Stimulated activated CD4-positive, alpha-beta T cell treated with anti-CD3 and anti-CD28 coated beads, Interleukin-15, amount 100 ng/mL, for 48 hours (primary cell): ENCODE data around the gene CCDC106.
A peak's percentile ranks its signal among the peaks of the same experiment; 100 is the strongest.

Experiments used
- DNase-seq, 2 donors: peaks; one replicate each; pipeline ENCODE4 v3.0.0-alpha.2; 2020; ENCODE audit warnings: low read depth in 2 of 2

Gene CCDC106

DNA sequence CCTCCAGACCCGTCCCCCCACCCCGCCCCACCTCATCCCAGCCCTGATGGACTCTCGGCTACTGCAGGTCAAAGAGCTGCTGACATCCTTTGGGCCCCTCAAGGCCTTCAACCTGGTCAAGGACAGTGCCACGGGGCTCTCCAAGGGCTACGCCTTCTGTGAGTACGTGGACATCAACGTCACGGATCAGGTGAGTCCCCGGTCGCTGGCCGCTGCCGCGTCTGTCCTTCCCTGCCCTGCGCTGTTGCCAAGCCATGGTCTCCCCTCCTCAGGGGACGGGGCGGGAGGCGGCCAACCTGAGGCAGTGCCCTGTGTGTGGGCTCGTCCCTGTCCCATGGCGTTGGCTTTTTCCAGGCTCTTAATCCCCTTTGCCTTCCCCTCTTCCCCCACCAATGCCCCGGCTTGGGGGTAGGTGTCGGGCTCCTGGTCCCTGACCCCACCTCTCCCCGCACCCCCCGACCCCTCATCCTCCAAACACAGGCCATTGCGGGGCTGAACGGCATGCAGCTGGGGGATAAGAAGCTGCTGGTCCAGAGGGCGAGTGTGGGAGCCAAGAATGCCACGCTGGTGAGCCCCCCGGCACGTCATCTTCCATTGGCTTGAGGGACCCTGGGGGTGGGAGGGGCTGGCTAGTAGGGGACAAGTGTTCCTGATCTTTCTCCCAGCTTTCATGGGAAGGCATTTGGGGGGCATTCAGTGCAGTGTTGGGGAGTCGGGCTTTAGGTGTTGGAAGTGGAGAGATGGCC, 20.8 kb downstream of the CCDC106 start:
- no peak for DNase-seq

DNA sequence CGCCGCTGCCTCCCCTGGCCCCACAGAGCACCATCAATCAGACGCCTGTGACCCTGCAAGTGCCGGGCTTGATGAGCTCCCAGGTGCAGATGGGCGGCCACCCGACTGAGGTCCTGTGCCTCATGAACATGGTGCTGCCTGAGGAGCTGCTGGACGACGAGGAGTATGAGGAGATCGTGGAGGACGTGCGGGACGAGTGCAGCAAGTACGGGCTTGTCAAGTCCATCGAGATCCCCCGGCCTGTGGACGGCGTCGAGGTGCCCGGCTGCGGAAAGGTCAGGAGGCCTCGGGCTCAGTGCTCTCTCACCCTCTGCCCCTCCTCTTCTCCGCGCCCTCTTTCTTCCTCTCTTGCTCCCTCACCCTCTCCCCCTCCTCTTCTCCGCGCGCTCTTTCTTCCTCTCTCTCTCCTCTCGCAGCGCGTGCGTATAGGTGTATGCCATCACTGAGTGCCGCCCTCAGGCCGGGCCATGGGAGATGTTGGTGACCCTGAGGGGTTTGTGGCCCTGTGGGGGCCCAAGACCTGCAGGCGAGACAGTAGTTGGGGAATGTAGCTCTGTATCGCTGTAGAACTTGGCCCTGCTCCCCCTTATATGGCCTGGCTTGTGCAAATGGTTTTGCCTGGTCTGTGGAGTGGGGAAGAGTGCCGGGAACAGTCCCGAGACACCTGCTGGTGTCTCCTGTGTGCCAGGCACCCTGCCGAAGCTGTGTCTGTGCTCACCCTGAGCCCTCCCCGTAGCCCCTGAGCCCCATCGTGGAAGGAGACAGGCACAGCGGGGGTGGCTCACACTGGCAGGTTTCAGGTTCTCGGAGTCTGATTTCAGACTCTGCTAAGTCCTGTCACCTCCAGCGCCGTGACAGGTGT, 21.6 kb downstream of the CCDC106 start:
- DNase-seq: no peak

DNA sequence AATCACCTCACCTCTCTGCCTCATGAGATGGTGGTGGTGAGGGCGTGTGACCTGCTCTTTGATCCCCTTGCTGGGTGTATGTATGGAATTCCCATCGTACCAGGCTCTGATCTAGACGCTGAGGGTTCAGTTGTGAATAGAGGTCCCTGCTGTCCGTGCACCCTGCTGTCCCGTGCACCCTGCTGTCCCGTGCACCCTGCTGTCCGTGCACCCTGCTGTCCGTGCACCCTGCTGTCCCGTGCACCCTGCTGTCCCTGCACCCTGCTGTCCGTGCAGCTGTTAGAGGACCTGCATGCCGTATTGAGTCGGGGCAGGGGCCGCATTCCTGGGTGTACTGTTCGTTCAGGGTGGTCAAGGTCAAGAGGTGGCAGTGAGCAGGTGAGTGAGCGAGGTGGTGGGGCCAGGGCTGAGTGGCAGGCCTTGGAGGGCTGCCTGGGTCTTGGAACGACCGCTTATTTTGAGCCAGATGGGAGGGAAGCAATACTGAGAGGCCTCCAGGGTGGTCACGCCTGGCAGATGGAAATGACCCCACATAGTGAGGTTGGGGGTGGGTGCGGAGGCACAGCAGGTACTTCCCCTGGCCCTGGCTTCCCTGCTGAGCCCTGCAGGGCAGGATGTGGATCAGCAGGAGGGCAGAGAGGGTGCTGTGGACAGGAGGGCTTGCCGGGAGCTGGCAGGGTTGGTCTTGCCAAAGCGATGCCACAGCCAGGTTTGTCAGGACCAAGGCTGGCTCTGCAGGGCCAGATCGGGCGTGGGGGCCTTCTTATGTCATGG, 22.5 kb downstream of the CCDC106 start:
- no peak for DNase-seq

DNA sequence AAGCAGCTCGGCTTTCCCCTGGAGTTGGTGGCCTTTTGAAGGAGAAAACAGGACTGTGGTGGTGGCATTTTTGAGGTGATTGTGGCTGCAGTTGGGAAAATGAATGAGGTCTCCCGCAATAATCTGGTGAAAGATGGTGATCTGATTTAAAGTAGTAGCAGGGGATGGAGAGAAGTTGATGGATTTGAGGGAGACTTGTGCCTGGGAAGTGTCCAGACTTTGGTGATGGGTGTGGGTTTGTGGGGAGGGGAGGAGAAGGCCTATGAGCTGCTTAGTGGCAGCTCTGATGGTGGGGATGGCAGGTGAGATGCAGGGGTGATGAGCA, 23.0 kb downstream of the CCDC106 start:
- DNase-seq: no peak

DNA sequence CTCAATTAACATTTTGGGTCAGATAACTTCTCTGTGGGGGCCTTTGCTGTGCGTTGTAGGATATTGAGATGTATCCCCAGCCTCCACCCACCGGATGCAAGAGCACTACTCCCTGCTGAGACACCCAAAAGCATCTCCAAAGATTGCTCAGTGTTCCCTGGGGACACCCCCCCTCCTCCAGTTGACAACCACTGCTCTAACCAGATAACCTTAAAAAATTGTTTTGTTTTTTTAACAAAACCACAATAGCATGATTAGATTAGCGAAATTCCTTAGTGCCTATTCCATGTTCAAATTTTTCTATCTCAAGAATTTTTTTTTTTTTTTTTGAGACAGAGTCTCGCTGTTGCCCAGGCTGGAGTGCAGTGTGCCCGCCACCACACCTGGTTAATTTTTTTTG, 24.4 kb downstream of the CCDC106 start:
- DNase-seq: no peak

DNA sequence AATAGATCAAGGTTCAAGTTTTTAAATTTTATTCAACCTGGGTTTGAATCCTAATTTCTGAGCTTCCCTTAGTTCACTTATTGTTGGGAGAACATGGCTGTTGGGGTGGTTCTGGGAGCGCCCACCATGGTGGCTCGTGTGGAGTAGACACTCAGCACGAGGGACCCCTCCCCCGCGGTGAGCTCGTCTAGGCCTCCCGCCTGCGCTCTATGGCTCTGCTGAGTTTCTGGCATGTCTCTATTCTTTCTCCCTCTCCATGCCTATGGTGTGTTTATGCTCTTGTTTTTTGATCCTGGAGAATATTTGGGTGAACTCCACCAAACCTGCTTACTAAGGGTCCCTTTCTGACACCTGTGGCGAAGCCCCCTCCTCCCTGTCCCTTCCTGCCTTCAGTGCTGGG, 25.5 kb downstream of the CCDC106 start:
- no peak for DNase-seq

DNA sequence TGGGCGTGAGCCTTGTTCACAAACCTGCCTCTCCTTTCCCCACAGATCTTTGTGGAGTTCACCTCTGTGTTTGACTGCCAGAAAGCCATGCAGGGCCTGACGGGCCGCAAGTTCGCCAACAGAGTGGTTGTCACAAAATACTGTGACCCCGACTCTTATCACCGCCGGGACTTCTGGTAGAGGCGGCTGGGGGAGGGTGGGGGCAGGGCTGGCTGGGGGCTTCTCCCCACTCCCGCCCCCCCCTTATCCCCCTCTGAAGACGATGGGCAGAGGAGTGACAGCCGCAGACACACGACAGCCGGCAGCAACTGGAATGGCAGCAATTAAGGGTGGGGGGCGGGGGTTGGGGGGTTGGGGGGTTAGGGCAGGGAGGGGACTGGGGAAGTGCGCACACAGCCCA, 25.9 kb downstream of the CCDC106 start:
- DNase-seq: no peak

DNA sequence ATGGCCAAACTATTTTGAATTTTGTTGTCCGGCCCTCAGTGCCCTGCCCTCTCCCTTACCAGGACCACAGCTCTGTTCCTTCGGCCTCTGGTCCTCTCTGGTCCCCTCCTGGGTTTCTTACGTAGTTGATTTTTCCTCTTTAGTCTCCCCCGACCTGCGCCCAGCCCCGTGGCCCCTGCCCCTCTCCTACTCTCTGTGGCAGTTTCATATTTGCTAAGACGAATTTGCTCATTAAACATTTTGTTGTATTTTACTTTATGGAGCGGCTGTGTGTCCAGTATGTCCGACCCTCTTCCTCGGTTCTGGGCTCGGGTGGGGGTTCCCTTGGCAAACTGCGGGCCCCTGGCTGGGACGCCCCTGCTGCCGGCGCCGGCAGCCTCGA, 26.4 kb downstream of the CCDC106 start:
- no peak for DNase-seq

DNA sequence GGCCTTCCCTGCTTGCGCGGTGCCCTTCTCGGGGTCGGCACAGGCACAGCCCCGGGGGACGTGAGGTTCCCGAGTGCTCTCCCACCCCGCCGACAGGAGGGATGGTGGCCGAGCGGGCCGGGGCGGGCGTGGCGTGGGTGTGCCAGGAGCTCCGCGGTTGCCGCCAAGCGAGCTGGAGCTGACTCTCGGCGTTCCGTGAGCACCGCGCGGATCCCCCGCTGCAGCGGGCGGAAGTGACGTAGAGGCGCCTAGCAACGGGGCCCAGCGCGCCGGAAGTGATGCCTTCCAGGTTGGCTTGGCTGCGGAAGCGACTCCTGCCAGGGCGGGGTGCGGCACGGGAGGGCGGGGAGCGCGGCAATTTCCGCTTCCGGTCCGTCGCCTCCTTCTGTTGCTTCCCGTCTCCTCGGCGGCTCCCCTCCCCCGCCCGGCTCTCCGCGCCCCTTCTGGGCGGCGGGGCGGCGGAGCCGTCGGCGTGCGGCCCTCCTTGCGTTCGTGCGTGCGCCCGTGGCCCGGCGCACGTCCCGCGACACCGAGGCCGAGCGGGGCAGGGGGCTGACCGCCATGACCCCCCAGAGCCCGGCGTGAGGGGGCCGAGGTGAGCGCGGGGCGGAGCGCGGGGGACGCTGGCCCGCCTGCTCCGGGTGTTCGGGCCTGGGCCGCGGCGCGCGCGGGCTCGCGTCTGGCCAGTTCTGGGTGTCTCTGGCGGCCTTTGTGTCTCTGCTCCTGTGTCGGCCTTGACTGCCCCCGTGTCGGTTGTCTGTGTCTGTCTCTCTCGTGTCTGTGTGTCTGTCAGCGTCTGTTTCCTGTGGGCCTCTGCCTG, 27.0 kb downstream of the CCDC106 start, which contains the start of gene EPN1:
Gene EPN1 (plus strand): TSS at position 386 of the 820 bp plus-strand sequence. CDS start 3,402 bp downstream, outside the sequence.
- peak; percentile 97 for DNase-seq

DNA sequence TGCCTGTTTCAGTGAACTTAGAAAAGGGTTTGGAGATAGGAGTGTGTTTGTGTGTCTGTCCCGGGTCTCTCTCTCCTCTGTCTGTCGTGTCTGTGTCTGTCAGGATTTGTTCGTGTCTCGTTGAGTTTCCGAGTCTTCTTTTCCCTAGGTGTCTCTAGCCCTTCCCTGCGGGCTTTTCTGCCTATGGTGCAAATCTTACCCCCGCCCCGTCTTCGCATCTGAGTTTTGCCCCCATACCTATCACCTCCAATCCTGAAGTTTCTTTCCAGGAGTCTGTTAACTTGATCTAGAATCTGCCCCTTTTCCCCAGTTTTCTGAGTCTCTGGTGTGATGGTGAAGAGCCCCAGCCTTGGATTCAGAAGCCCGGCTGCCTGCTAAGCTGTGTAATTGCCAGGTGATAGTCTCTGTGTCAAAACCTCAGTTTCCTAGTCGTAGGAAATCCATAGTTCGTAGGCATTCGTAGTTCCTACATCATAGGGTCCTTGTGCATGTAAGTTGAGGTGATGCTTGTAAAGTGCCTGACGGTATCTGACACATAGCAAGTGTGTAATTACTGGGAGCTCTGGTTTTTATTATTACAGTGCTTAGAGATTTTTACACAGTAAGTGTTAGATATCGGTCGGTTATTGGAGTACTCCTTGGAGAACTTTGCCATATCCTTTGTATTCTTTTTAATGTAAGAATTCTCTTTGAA, 27.8 kb downstream of the CCDC106 start:
- no peak for DNase-seq

DNA sequence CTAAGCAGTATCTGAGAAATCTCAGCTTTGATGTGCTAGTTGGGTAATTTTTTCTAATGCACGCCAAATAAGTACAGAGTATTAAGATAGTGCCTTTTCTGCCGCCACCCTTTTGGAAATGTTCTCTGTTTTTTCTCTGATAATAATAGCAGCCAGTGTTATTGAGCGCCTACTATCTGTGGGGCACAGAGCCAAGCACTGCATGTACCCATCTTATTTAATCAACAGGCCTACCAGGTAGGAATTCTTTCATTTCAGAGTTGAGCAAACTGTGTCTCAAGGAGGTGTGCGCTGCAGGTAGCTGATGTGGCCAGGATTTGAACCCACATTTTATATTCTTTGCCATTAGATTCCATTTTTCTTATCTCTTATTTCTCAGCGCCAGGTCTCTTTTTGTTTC, 28.4 kb downstream of the CCDC106 start:
- DNase-seq: no peak

DNA sequence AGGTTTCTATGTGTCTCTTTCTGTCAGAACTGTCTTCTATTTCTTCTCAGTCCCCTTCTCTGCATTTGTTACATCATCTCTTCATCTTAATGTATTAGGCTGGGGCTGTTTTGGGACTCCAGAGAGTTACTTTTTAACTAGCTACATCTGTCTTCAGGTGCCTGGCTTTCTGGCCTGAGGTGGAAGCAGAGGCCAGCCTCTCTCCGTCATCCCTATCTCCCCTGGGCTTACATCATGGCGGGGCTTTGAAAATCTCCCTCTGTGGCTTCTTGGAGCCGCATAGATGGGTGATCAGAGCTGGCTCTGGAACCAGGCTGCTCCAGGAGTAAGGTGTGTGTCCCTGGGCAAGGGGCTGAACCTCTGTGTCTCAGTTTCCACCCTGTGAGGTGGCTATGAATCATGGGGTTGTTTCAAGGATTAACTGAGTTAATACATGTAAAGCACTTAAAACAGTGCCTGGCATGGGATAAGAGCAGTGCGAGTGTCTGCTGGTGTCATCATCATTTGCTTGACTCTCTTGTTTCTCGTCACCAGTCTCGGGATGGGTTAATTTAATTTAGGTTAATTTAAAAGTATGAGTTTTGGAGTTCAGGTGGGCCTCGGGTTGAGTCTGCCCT, 29.0 kb downstream of the CCDC106 start:
- DNase-seq: no peak

DNA sequence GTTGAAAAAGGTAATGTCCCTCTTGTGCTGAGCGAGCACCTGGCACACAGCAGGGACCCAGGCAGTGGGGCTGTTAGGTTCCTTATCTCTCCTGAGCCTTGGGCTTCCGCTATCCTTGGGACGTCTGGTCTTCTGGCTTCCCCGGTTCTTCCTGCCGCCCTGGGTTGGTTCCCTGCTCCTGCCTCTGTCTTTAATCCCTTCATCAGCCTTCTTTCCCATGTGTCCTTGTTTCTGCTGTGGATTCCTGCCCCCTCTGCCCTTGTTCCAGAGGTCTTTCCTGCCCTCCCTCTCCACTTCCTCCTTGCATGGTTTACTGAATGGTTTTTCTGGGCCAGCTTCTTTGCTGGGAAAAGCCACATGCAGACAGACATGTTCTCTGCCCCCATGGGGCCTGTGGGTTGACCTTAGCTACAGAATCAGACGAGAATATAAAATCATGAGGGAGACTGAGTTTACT, 29.6 kb downstream of the CCDC106 start:
- DNase-seq: no peak

DNA sequence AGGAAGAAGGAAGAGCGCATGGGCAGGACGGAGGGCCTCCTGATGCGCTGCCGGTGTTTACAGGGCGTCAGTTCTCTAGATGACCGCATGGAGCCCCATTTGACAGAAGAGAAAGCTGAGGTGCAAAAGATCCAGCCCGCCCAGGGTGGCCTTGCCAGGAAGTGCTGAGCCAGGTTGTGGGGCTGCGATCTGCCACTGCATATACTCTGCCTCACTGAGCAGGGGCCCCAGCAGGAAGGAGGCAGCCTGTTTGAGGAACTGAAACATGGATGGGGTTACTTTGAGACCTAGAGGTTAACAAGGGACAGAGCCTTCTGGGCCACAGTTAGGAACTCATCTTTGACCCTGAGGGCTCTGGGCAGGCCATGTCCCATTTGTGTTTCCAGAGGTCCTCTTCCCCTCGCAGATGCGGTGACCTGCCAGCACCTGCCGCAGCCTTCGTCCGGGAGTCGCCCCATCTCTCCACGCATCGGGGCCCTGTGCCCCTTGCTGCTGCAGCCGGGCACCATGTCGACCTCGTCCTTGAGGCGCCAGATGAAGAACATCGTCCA, 30.2 kb downstream of the CCDC106 start:
- DNase-seq: no peak

DNA sequence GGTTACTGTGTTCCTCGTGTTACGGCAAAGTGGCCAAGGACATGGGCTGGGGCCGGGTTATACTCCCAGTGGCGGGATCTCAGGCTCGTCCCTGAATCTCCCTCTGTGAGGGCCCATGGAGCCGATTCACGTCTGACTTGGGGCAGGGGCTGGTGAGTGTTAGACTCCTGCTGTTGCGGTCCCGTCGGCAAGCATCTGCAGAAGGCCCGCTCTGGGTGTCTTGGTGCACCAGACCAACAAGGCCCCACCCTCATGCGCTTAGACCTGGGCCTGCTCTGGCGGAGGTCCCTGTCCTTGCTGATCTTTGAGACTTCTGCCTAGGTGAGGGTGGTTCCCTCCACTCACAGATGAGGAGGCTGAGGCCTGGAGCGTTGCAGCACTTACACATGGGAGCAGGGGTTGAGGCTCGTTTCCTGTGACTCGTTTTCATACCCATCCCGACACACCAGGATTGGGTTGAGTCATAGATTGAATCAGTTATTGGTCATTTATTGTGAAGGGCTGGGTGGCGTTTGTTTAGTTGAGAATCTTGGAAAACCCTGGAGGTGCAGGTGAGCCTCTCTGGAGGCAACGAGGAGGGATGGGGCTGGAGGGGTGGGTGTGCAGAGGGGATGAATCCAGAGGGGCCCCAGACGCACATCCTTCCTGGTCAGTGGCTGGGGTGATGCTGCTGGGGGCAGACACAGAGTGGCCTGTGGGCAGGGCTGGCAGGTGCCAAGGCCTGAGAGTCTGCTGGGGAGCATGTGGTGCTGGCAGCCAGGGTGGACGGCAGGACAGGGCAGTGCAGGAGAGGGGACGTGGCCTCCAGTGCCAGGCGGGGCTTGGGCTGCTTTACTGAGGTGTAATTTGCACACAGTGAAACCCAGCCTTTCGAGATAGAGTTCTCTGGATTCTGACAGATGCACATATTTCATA, 31.6 kb downstream of the CCDC106 start:
- no peak for DNase-seq

DNA sequence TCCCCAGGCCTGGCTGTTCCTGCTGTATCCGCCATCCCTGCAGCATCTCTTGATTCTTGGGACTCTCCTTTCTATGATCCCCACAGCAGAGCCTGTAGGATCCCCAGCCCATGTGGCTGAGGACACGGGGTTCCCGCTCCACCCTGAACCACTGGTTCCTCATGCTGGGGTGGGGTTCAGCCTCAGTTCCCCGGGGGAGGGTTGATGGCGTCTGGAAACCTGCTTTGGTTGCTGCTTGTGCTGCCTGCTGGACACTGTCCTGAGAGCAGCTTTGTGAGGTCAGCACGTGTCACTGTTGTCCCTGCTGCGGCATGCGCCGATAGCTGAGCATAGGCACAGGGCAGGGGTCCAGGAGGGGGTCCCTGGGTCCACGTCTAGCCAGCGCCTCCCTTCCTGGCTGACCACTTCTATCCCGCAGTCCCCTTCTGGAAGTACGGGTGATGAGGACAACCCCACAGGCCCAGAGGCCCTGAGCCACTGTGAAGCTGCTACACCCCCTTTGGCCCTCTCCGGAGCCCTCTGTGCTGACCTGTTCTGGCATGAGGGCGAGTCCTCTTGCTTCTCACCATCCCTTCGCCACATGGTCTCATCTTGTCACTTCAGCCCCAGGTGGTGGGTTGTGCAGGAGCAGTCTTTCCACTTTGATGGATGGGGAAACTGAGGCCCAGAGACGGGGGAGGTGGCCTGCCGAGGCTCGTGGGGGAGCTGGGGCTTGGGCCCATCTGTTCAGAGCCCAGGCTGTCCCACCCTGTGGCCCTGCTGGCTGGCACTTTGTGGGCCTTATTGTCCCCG, 32.5 kb downstream of the CCDC106 start:
- no peak for DNase-seq

DNA sequence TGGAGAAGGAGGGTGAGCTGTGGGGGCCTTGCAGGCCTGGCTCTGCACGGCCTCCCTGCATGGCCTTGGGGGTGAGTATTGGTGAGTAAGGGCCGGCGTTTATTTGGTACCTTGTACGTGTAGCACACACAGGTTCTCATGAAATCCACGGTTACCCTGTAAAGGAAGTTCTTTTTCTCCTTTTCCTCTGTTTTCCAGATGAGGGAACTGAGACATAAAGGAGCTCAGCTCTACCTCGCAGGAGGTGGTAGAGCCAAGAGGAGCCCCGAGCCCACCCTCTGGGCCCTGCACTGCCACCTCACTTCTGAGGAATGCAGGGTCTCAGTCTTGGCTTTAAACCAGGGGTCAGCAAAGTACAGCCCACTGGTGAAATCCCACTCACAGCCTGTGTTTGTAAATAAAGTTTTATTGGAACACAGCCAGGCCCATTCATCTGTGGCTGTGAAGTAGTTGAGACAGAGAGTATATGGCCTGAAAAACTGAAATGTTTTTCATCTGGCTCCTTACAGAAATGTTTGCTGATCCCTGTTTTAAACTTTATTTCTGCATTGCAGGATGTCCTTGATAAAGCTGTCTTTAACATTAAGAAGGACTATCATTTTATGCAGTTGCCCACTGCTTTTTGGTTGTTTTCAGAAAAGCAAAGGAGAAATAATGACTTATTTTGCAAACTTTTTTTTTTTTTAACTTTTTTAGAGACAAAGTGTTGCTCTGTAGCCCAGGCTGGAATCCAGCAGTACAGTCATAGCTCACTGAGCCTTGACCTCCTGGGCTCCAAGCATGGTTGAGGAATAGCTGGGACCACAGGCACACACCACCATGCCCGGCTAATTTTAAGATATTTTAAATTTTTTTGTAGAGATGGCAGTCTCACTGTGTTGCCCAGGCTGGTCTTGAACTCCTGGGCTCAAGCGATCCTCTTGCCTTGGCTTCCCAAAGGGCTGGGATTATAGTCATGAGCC, 33.4 kb downstream of the CCDC106 start:
- DNase-seq: no peak
